GM15510 (cell line): ENCODE results near the gene HERPUD1.

ENCODE experiments used
- POLR2A ChIP-seq: IDR thresholded peaks from 3 replicates; pipeline ENCODE4 v1.6.1; 2011; ENCODE audit warnings: borderline replicate concordance; ENCODE audit not compliant: insufficient read length; ENCODE audit errors: extremely low read depth

The HERPUD1 gene

GRCh38 chr16:56988161-56988947 is 56.4 kb downstream of the HERPUD1 start:
- no peak for TF ChIP-seq POLR2A

- TF ChIP-seq POLR2A = peak; percentile 75
These were observed 57.3 kb downstream of the HERPUD1 start, which contains the start of gene NLRC5 for GRCh38 chr16:56988948-56989945. Gene NLRC5, plus strand, starts transcription at chr16:56989557. Its CDS starts 31,156 bp downstream, at chr16:57020713.

GRCh38 chr16:56989988-56990387 is 58.0 kb downstream of the HERPUD1 start:
- TF ChIP-seq POLR2A = no peak

DNA sequence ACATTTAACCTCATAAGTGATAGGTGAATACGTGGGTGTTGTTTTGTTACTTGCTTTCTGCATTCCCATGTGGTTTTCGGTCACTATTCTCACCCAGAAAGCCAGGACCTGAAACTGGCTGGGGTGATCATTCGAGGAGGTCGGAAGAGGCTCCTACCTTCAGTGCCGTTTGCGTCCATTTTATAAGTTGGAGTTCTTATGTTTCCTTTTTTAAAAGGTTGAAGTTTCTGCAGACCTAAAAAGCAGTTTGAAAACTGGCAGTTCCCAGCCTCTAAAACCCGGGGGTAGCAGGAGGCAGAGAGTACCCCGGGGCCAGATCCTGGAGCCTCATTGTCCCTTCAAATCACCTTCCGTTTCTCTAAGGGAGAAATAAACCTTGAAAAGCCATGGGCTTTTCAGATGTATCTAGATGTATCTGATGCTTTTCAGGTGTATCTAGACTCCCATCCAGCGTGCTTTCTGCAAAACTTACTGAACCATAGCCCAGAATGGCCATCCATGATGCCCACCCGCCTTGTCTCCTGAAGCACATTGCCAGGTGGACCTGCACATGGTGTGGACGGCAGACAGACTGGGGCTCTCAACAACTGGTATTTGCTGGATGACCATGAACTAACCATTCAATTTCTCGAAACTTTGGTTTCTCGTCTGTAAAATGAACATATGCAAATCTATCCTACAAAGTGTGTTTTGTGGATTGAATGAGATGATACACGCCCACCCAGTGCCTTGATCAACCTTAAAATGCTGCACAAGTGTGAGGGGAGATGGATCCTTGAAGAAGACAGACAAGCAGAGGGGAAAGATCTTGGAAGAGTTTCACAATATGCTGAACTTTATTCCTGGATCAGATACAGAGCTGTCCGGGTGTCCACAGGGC is 58.7 kb downstream of the HERPUD1 start:
- TF ChIP-seq POLR2A = no peak

DNA sequence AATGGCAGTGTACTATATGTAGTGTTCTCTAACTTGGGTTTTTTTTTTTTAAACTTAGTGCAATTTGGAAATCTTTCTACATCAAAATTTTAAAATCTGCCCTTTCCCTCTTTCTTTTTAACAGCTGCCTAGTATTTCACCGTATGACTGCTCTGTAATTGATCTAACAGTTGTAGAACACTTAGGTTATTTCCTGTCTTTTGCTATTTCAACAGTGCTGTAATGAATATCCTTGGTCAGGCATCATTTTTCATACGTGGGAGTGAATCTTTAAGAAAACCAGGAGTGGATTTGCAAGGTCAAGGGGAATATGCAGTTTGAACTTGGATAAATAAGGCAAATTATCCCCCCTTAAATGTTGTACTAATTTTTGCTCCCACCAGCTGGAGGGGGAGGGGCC is 61.3 kb downstream of the HERPUD1 start:
- TF ChIP-seq POLR2A = no peak

GRCh38 chr16:56994311-56994710 is 62.4 kb downstream of the HERPUD1 start:
- TF ChIP-seq POLR2A = no peak
